Measurements from ENCODE around the gene NIPA2. TPM values are rescaled to one million over a fixed set of nuclear protein-coding genes. Genes with fewer than 3 reads are reported as not detected.

Gene NIPA2
- polyA plus RNA-seq, 2 of the 4 experiments (the other 2 are of a cell fraction): 120 to 153 TPM

DNA sequence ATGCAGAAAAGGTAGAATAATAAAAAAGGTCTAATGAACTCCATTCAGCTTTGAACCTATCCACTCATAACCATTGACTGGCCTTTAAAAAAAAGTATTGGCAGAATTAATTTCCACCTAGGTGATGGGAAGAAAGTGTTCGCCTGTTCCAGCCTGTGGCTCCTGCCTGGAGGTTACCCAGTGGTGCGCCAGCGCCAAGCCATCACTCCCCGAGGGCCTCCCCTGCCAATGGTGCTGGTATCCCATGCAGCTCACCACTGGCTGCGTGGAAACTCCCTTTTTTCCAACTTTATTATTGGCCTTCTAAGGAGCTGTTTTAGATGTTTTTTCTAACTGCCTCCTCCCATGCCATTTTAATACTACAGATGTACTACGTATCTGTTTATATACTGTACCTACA is 29.4 kb downstream of the NIPA2 start:
- no peak for FAIRE-seq
- no peak overlapping the region for H3K27ac ChIP-seq
- POLR2A ChIA-PET: interaction anchor here (1.4 kb wide), 1 partner anchor 30 kb away, joined by 4 read pairs; the partner anchor contains the start of gene NIPA2
- no peak for DNase-seq (ENCODE audit: low read depth in 1 of 2, low spot score in 1 of 2)
- H3K4me1 ChIP-seq: no peaks in the 10 kb centered on the region
- TF ChIP-seq RCOR1 (IDR thresholded peaks at IDR 0.05; ENCODE audit: low read depth, low read length) (no peak), PHF8 (IDR thresholded peaks at IDR 0.05; ENCODE audit: borderline replicate concordance, low read depth) (no peak), CTCF (IDR thresholded peaks at IDR 0.05) (no peak), HOXB13 (CRISPR knock-in tag; IDR thresholded peaks at IDR 0.05; ENCODE audit: low read depth) (no peak), ATOH8 (CRISPR knock-in tag; IDR thresholded peaks at IDR 0.05; ENCODE audit: low read depth) (no peak), NR3C1 (IDR thresholded peaks at IDR 0.05) (no peak), MYC (IDR thresholded peaks at IDR 0.05; ENCODE audit: borderline replicate concordance, low read length) (no peak), POLR2AphosphoS2 (conservative IDR thresholded peaks at IDR 0.05; ENCODE audit: low read length) (no peak), E2F6 (IDR thresholded peaks at IDR 0.05; ENCODE audit: borderline replicate concordance, low read depth) (no peak), ESRRA (IDR thresholded peaks at IDR 0.05; ENCODE audit: borderline replicate concordance, low read length) (no peak), ZNF302 (CRISPR knock-in tag; IDR thresholded peaks at IDR 0.05) (no peak), CBX8 (IDR thresholded peaks at IDR 0.05) (no peak), RNF2 (IDR thresholded peaks at IDR 0.05; ENCODE audit: borderline replicate concordance, low read depth) (no peak), RAD21 (conservative IDR thresholded peaks at IDR 0.05 in 1 of 2, IDR thresholded peaks at IDR 0.05 in 1 of 2) (no peak), CHD2 (IDR thresholded peaks at IDR 0.05; ENCODE audit: low read length, partially characterized antibody) (no peak)
- H3K4me2 ChIP-seq: no peak overlapping the region
- ATAC-seq: no peak
- no peaks in the 10 kb centered on the region for H3K9me3 ChIP-seq
- WGBS (ENCODE audit: missing lambda C conversion rate): 88% methylated on average over 6 of the region's 6 CpGs
- CTCF ChIA-PET: no interaction called here
- H3K4me3 ChIP-seq: no peak overlapping the region

DNA sequence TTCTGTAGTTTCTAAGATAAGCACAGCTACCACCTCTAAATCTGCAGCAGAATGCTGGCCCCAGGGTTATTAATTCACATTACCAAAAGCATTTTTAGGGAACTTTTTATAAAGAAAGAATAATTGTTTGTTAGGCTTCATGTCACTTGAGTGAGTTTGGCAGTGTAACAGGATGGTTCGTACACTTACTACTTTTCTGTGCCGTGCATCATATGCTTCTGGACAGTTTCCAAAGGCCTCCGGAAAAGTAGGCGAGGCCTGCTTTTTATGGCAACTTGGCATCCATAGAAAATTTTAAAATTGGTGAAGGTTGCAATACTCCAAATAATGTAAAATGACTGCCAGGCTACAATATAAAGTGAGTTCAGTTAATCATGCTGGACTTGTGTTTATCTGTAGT is 30.0 kb downstream of the NIPA2 start:
- no peak overlapping the region for H3K27ac ChIP-seq
- no peak overlapping the region for H3K4me2 ChIP-seq
- CTCF ChIA-PET: interaction anchor here (0.7 kb wide), 1 partner anchor 14 kb away, joined by 3 read pairs; no protein-coding TSS in a partner anchor
- POLR2A ChIA-PET: interaction anchor here (1.4 kb wide), 1 partner anchor 30 kb away, joined by 4 read pairs; the partner anchor contains the start of gene NIPA2
- no peaks in the 10 kb centered on the region for H3K9me3 ChIP-seq
- no peak for FAIRE-seq
- no peak overlapping the region for H3K4me3 ChIP-seq
- WGBS (ENCODE audit: missing lambda C conversion rate): 89% methylated on average over 4 of the region's 4 CpGs
- no peak for ATAC-seq
- DNase-seq (ENCODE audit: low read depth in 1 of 2, low spot score in 1 of 2): no peak
- no peaks in the 10 kb centered on the region for H3K4me1 ChIP-seq
- TF ChIP-seq ATOH8 (CRISPR knock-in tag; IDR thresholded peaks at IDR 0.05; ENCODE audit: low read depth): no peak
- no peak for TF ChIP-seq HOXA7 (CRISPR knock-in tag; IDR thresholded peaks at IDR 0.05)
- no peak for TF ChIP-seq SMC3 (IDR thresholded peaks at IDR 0.05)
- no peak for TF ChIP-seq FOXS1 (CRISPR knock-in tag; IDR thresholded peaks at IDR 0.05)
- no peak for TF ChIP-seq MAZ (IDR thresholded peaks at IDR 0.05; ENCODE audit: borderline replicate concordance, low read depth, low read length)
- no peak for TF ChIP-seq TP53 (CRISPR knock-in tag; IDR thresholded peaks at IDR 0.05)
- TF ChIP-seq GATA3 (IDR thresholded peaks at IDR 0.05; ENCODE audit: borderline replicate concordance): no peak
- TF ChIP-seq, protein P1, sequence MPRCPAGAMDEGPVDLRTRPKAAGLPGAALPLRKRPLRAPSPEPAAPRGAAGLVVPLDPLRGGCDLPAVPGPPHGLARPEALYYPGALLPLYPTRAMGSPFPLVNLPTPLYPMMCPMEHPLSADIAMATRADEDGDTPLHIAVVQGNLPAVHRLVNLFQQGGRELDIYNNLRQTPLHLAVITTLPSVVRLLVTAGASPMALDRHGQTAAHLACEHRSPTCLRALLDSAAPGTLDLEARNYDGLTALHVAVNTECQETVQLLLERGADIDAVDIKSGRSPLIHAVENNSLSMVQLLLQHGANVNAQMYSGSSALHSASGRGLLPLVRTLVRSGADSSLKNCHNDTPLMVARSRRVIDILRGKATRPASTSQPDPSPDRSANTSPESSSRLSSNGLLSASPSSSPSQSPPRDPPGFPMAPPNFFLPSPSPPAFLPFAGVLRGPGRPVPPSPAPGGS (IDR thresholded peaks at IDR 0.05): no peak
- TF ChIP-seq RFX5 (IDR thresholded peaks at IDR 0.05): no peak
- TF ChIP-seq PBX3 (IDR thresholded peaks at IDR 0.05): no peak
- TF ChIP-seq RAD21 (conservative IDR thresholded peaks at IDR 0.05 in 1 of 2, IDR thresholded peaks at IDR 0.05 in 1 of 2): no peak
- no peak for TF ChIP-seq HEYL (CRISPR knock-in tag; IDR thresholded peaks at IDR 0.05)
- TF ChIP-seq MAFK (IDR thresholded peaks at IDR 0.05; ENCODE audit: partially characterized antibody): no peak
- no peak for TF ChIP-seq RNF2 (IDR thresholded peaks at IDR 0.05; ENCODE audit: borderline replicate concordance, low read depth)
- TF ChIP-seq MAX (IDR thresholded peaks at IDR 0.05): no peak
- no peak for TF ChIP-seq KDM5A (IDR thresholded peaks at IDR 0.05)
- no peak for TF ChIP-seq ELK1 (IDR thresholded peaks at IDR 0.05; ENCODE audit: low read depth, low read length)
- no peak for TF ChIP-seq CHD2 (IDR thresholded peaks at IDR 0.05; ENCODE audit: low read length, partially characterized antibody)
- no peak for TF ChIP-seq EHMT2 (IDR thresholded peaks at IDR 0.05; ENCODE audit: low read depth)

All from A549 (cell line).